ENCODE results near the gene DHODH.

- no peak for TF ChIP-seq CTCF (IDR thresholded peaks at IDR 0.05)
- no peak for TF ChIP-seq POLR2A (IDR thresholded peaks at IDR 0.05)
Observed at GRCh38 chr16:72023962-72024361, 15.4 kb downstream of the DHODH start.

All from suprapubic skin (tissue), 3 donors.